HepG2 (cell line): ENCODE data around the gene INSRR.

Experiments used
- FOSL2 ChIP-seq: sonication (generic); formaldehyde crosslinking; IDR thresholded peaks from 2 replicates; pipeline ENCODE4 v1.4.0; 2020; ENCODE audit warnings: missing genetic modification reagents
- HMG20A ChIP-seq: IDR thresholded peaks from 2 replicates; pipeline ENCODE4 v1.6.1; 2016; ENCODE audit warnings: borderline replicate concordance
- MAF1 ChIP-seq: sonication (generic); formaldehyde crosslinking; IDR thresholded peaks from 2 replicates; pipeline ENCODE4 v1.5.0; 2020; ENCODE audit warnings: missing genetic modification reagents, borderline replicate concordance
- REL ChIP-seq: sonication (generic); formaldehyde crosslinking; conservative IDR thresholded peaks from 2 replicates; pipeline ENCODE4 v1.8.0; 2022; ENCODE audit warnings: mild to moderate bottlenecking, missing genetic modification reagents, moderate library complexity
- REST ChIP-seq, 2 experiments: IDR thresholded peaks; 2 replicates each; pipeline ENCODE4 v1.6.1; 2011 to 2012; ENCODE audit warnings: low read length in 2 of 2, borderline replicate concordance in 1 of 2, low read depth in 1 of 2, mild to moderate bottlenecking in 1 of 2, moderate library complexity in 1 of 2
- SNRNP70 ChIP-seq: fragments of 200-400 bp; formaldehyde crosslinking; IDR thresholded peaks from 2 replicates; pipeline ENCODE4 v1.6.1; 2017; ENCODE audit warnings: mild to moderate bottlenecking, low read depth, low read length, moderate library complexity
- TBL1XR1 ChIP-seq: fragments of 150-350 bp; IDR thresholded peaks from 2 replicates; pipeline ENCODE4 v1.6.1; 2014; ENCODE audit warnings: borderline replicate concordance, low read length; ENCODE audit not compliant: partially characterized antibody
- XBP1 ChIP-seq: sonication (generic); formaldehyde crosslinking; IDR thresholded peaks from 2 replicates; pipeline ENCODE4 v1.5.0; 2020; ENCODE audit warnings: missing genetic modification reagents
- ZBTB20 ChIP-seq: sonication (generic); formaldehyde crosslinking; IDR thresholded peaks from 2 replicates; pipeline ENCODE4 v1.8.1; 2023; ENCODE audit warnings: missing genetic modification reagents, low read depth, mild to moderate bottlenecking, borderline replicate concordance
- TF ChIP-seq, protein P1 (sequence below): sonication (generic); formaldehyde crosslinking; IDR thresholded peaks from 2 replicates; pipeline ENCODE4 v1.5.0; 2020; ENCODE audit warnings: mild to moderate bottlenecking, missing genetic modification reagents, moderate library complexity
- TF ChIP-seq, protein P2 (sequence below): IDR thresholded peaks from 2 replicates; pipeline ENCODE4 v1.6.1; 2012; ENCODE audit warnings: inconsistent platforms

GRCh38 chr1:156828400-156829124 is 30.4 kb downstream of the INSRR start:
- no peak for TF ChIP-seq TBL1XR1
- no peak for TF ChIP-seq MAF1 (CRISPR knock-in tag)
- TF ChIP-seq XBP1 (CRISPR knock-in tag) = no peak
- TF ChIP-seq SNRNP70 = no peak
- no peak for TF ChIP-seq REST (IDR thresholded peaks at IDR 0.05; ENCODE audit: borderline replicate concordance in 1 of 2, low read depth in 1 of 2, low read length in 2 of 2)
- TF ChIP-seq, protein P1, sequence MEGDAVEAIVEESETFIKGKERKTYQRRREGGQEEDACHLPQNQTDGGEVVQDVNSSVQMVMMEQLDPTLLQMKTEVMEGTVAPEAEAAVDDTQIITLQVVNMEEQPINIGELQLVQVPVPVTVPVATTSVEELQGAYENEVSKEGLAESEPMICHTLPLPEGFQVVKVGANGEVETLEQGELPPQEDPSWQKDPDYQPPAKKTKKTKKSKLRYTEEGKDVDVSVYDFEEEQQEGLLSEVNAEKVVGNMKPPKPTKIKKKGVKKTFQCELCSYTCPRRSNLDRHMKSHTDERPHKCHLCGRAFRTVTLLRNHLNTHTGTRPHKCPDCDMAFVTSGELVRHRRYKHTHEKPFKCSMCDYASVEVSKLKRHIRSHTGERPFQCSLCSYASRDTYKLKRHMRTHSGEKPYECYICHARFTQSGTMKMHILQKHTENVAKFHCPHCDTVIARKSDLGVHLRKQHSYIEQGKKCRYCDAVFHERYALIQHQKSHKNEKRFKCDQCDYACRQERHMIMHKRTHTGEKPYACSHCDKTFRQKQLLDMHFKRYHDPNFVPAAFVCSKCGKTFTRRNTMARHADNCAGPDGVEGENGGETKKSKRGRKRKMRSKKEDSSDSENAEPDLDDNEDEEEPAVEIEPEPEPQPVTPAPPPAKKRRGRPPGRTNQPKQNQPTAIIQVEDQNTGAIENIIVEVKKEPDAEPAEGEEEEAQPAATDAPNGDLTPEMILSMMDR = no peak
- no peak for TF ChIP-seq FOSL2 (CRISPR knock-in tag)
- TF ChIP-seq REL (CRISPR knock-in tag) = no peak
- TF ChIP-seq, protein P2, sequence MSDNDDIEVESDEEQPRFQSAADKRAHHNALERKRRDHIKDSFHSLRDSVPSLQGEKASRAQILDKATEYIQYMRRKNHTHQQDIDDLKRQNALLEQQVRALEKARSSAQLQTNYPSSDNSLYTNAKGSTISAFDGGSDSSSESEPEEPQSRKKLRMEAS = no peak
- TF ChIP-seq ZBTB20 = no peak
- no peak for TF ChIP-seq HMG20A (CRISPR knock-in tag)
